Choroid plexus epithelial cell (primary cell): ENCODE data around the gene VCL.

Experiments
- DNase-seq: peaks from one replicate; pipeline ENCODE4 v3.0.0-alpha.2; 2010; ENCODE audit warnings: low read depth
- H3K4me3 ChIP-seq: 2 replicates; pipeline ENCODE4 v1.5.1; 2011; ENCODE audit warnings: low read depth, mild to moderate bottlenecking, control low read depth, low read length, moderate library complexity
- CTCF ChIP-seq: conservative IDR thresholded peaks from 2 replicates; pipeline ENCODE4 v1.5.1; 2011; ENCODE audit warnings: low read depth, mild to moderate bottlenecking, control low read depth, inconsistent platforms, low read length, moderate library complexity

VCL gene

GRCh38 chr10:74104480-74104879 is 106.6 kb downstream of the VCL start:
- no peak for DNase-seq
- TF ChIP-seq CTCF, result no peak

GRCh38 chr10:74104996-74105395 is 107.1 kb downstream of the VCL start:
- DNase-seq, result no peak
- TF ChIP-seq CTCF, result no peak
- H3K4me3 ChIP-seq, result no peak overlapping the region

More at GRCh38 chr10:74104480-74104879, 106.6 kb downstream of the VCL start:
- H3K4me3 ChIP-seq, result no peak overlapping the region

- no peak for DNase-seq
- no peak for TF ChIP-seq CTCF
- no peak overlapping the region for H3K4me3 ChIP-seq
Observed at GRCh38 chr10:74107391-74107790, 109.5 kb downstream of the VCL start.

- TF ChIP-seq CTCF, result no peak
- DNase-seq, result no peak
Observed at GRCh38 chr10:74109452-74109851, 111.5 kb downstream of the VCL start.

GRCh38 chr10:74110120-74110519 is 112.2 kb downstream of the VCL start:
- no peak for DNase-seq
- no peak for TF ChIP-seq CTCF
- H3K4me3 ChIP-seq, result no peak overlapping the region

More at GRCh38 chr10:74109452-74109851, 111.5 kb downstream of the VCL start:
- H3K4me3 ChIP-seq, result no peak overlapping the region

- no peak for DNase-seq
- TF ChIP-seq CTCF, result no peak
- H3K4me3 ChIP-seq, result no peak overlapping the region
Observed at GRCh38 chr10:74111799-74112198, 113.9 kb downstream of the VCL start.

- DNase-seq, result peak; percentile 46
- no peak overlapping the region for H3K4me3 ChIP-seq
- no peak for TF ChIP-seq CTCF
Observed at GRCh38 chr10:74113546-74113945, 115.6 kb downstream of the VCL start.
